Activated CD8-positive, alpha-beta T cell treated with anti-CD3 and anti-CD28 coated beads for 36 hours (primary cell): ENCODE results near the gene PSMD11. TPM values are rescaled to one million over a fixed set of nuclear protein-coding genes. Genes with fewer than 3 reads are reported as not detected.

Experiments
- ATAC-seq: fragments of 200-7000 bp; cut with Tn5 transposase; one replicate; pipeline ENCODE4 v1.10.0; 2021; ENCODE audit warnings: mild to moderate bottlenecking, moderate library complexity
- CTCF ChIA-PET: fragments of 350-600 bp; sonication (Branson Sonifier 250); formaldehyde crosslinking; loops from one replicate; lab custom pipeline; 2021; ENCODE audit warnings: antibody characterized with exemption; lab: Charles Lee
- POLR2A ChIA-PET: fragments of 350-600 bp; sonication (Branson Sonifier 250); formaldehyde crosslinking; loops from one replicate; lab custom pipeline; 2021; ENCODE audit warnings: antibody characterized with exemption; lab: Charles Lee
- DNase-seq: peaks from one replicate; pipeline ENCODE4 v3.0.0-alpha.2; 2020
- H3K27ac Mint-ChIP-seq: one replicate; pipeline ENCODE4 v1.8.0; 2021; ENCODE audit warnings: mild to moderate bottlenecking, mixed read lengths
- H3K27me3 Mint-ChIP-seq: one replicate; pipeline ENCODE4 v1.8.0; 2021; ENCODE audit warnings: mixed read lengths
- H3K36me3 Mint-ChIP-seq: one replicate; pipeline ENCODE4 v1.8.0; 2021; ENCODE audit warnings: low read depth, mixed read lengths
- H3K4me1 Mint-ChIP-seq: one replicate; pipeline ENCODE4 v1.8.0; 2021; ENCODE audit warnings: low read depth, mixed read lengths
- H3K4me3 Mint-ChIP-seq: one replicate; pipeline ENCODE4 v1.8.0; 2021; ENCODE audit warnings: mild to moderate bottlenecking, moderate library complexity, mixed read lengths
- H3K9me3 Mint-ChIP-seq: one replicate; pipeline ENCODE4 v1.8.0; 2021; ENCODE audit warnings: mixed read lengths
- CTCF ChIP-seq: fragments of 200-600 bp; IDR thresholded peaks from one replicate; pipeline ENCODE4 v1.8.0; 2022; ENCODE audit warnings: antibody characterized with exemption, mild to moderate bottlenecking
- intact Hi-C: fragments of 100-400 bp; cut with micrococcal nuclease; formaldehyde crosslinking; loops from one replicate; pipeline ENCODE4 v1.10.0; 2022
- total RNA-seq, 2 experiments: library from RNA; stranded (reverse); gene quantifications; one replicate each; pipeline ENCODE4 v1.2.3, GENCODE V29; 2021

The PSMD11 gene
- total RNA-seq, 2 experiments from 2014 or later = 119 to 130 TPM

GRCh38 chr17:32516940-32517701 is 72.8 kb downstream of the PSMD11 start:
- peaks cover 3% of the 10 kb centered on the region for H3K36me3 Mint-ChIP-seq

GRCh38 chr17:32517982-32518381 is 73.7 kb downstream of the PSMD11 start:
- no peak overlapping the region for H3K4me3 Mint-ChIP-seq

More at GRCh38 chr17:32516940-32517701, 72.8 kb downstream of the PSMD11 start:
- TF ChIP-seq CTCF = no peak
- ChIA-PET CTCF (interaction anchor here (0.7 to 2.5 kb wide), 10 partner anchors 10 to 145 kb away, joined by 3 to 12 read pairs (median 4); partner anchors contain the start of gene CDK5R1), POLR2A (interaction anchor here (0.6 to 5.1 kb wide), 7 partner anchors 8 to 45 kb away, joined by 3 to 29 read pairs (median 5); partner anchors contain the start of gene CDK5R1)
- Mint-ChIP-seq H3K27me3 (no peaks in the 10 kb centered on the region), H3K27ac (peak overlapping the region; percentile 85), H3K9me3 (no peaks in the 10 kb centered on the region), H3K4me1 (peaks cover 69% of the 10 kb centered on the region), H3K4me3 (no peak overlapping the region)
- ATAC-seq (peak; percentile 35), DNase-seq (peak; percentile 49)
- intact Hi-C loops = no loop called here

GRCh38 chr17:32518646-32519227 is 74.4 kb downstream of the PSMD11 start:
- DNase-seq (no peak), ATAC-seq (no peak)
- no peaks in the 10 kb centered on the region for H3K9me3 Mint-ChIP-seq
- CTCF ChIA-PET = interaction anchor here (1.2 to 2.5 kb wide), 3 partner anchors 15 to 35 kb away, joined by 3 to 10 read pairs (median 5); no protein-coding TSS in a partner anchor
- peaks cover 3% of the 10 kb centered on the region for H3K36me3 Mint-ChIP-seq
- POLR2A ChIA-PET = interaction anchor here (0.9 to 5.1 kb wide), 4 partner anchors 10 to 31 kb away, joined by 3 to 29 read pairs (median 7); partner anchors contain the start of gene CDK5R1
- intact Hi-C loops = no loop called here
- H3K4me3 Mint-ChIP-seq = peak overlapping the region; percentile 74
- TF ChIP-seq CTCF = no peak
- H3K27me3 Mint-ChIP-seq = no peaks in the 10 kb centered on the region
- peaks cover 78% of the 10 kb centered on the region for H3K4me1 Mint-ChIP-seq
- peak overlapping the region; percentile 26 for H3K27ac Mint-ChIP-seq

More at GRCh38 chr17:32517982-32518381, 73.7 kb downstream of the PSMD11 start:
- ChIA-PET POLR2A (interaction anchor here (0.7 to 5.1 kb wide), 7 partner anchors 9 to 34 kb away, joined by 3 to 29 read pairs (median 3); partner anchors contain the start of gene CDK5R1), CTCF (interaction anchor here (1.0 to 2.5 kb wide), 7 partner anchors 10 to 56 kb away, joined by 3 to 10 read pairs (median 4); no protein-coding TSS in a partner anchor)
- Mint-ChIP-seq H3K9me3 (no peaks in the 10 kb centered on the region), H3K4me1 (peaks cover 75% of the 10 kb centered on the region), H3K27me3 (no peaks in the 10 kb centered on the region), H3K27ac (peak overlapping the region; percentile 66), H3K36me3 (peaks cover 3% of the 10 kb centered on the region)
- intact Hi-C loops = no loop called here
- ATAC-seq (no peak), DNase-seq (no peak)
- TF ChIP-seq CTCF = no peak

GRCh38 chr17:32519228-32520103 is 75.2 kb downstream of the PSMD11 start:
- Mint-ChIP-seq H3K9me3 (no peaks in the 10 kb centered on the region), H3K4me3 (peak overlapping the region; percentile 74), H3K27me3 (no peaks in the 10 kb centered on the region), H3K36me3 (peaks cover 3% of the 10 kb centered on the region), H3K27ac (peak overlapping the region; percentile 91), H3K4me1 (peaks cover 84% of the 10 kb centered on the region)
- ATAC-seq = peak; percentile 4
- no peak for TF ChIP-seq CTCF
- peak; percentile 71 for DNase-seq
- ChIA-PET CTCF (interaction anchor here (2.5 kb wide), 1 partner anchor 15 kb away, joined by 10 read pairs; no protein-coding TSS in a partner anchor), POLR2A (interaction anchor here (0.6 to 5.1 kb wide), 4 partner anchors 11 to 355 kb away, joined by 3 to 29 read pairs (median 4); partner anchors contain the start of gene CDK5R1)
- intact Hi-C loops = loop anchor here (5.0 kb wide), 1 partner anchor 32 kb away; the partner anchor contains the start of gene CDK5R1
